ENCODE measurements around the gene WSCD1.

Gene WSCD1

GRCh38 chr17:6044261-6044660 is 25.9 kb upstream of the WSCD1 start:
- H3K4me1 ChIP-seq (ENCODE audit: control insufficient read depth in 1 of 2, insufficient read depth in 2 of 2, low read length in 2 of 2), result no peaks in the 10 kb centered on the region
- no peaks in the 10 kb centered on the region for H3K27me3 ChIP-seq (ENCODE audit: low read depth, low read length)
- H3K36me3 ChIP-seq (ENCODE audit: control insufficient read depth in 1 of 2, insufficient read depth in 2 of 2, low read length in 2 of 2), result no peaks in the 10 kb centered on the region
- H3K27ac ChIP-seq (ENCODE audit: low read length), result no peak overlapping the region
- H3K4me3 ChIP-seq (ENCODE audit: low read depth in 1 of 2, low read length in 2 of 2), result no peak overlapping the region
- H3K9me3 ChIP-seq (ENCODE audit: control insufficient read depth in 1 of 2, low read length in 2 of 2), result no peaks in the 10 kb centered on the region

- H3K27ac ChIP-seq (ENCODE audit: low read length), result no peak overlapping the region
- H3K9me3 ChIP-seq (ENCODE audit: control insufficient read depth in 1 of 2, low read length in 2 of 2), result no peaks in the 10 kb centered on the region
- no peak overlapping the region for H3K4me3 ChIP-seq (ENCODE audit: low read depth in 1 of 2, low read length in 2 of 2)
These were observed 24.4 kb upstream of the WSCD1 start for GRCh38 chr17:6045621-6046357.

GRCh38 chr17:6046431-6046830 is 23.7 kb upstream of the WSCD1 start:
- Histone ChIP-seq H3K4me3 (ENCODE audit: low read depth in 1 of 2, low read length in 2 of 2) (no peak overlapping the region), H3K4me1 (ENCODE audit: control insufficient read depth in 1 of 2, insufficient read depth in 2 of 2, low read length in 2 of 2) (no peaks in the 10 kb centered on the region), H3K27ac (ENCODE audit: low read length) (no peak overlapping the region), H3K36me3 (ENCODE audit: control insufficient read depth in 1 of 2, insufficient read depth in 2 of 2, low read length in 2 of 2) (no peaks in the 10 kb centered on the region), H3K9me3 (ENCODE audit: control insufficient read depth in 1 of 2, low read length in 2 of 2) (no peaks in the 10 kb centered on the region), H3K27me3 (ENCODE audit: low read depth, low read length) (no peaks in the 10 kb centered on the region)

More at GRCh38 chr17:6045621-6046357, 24.4 kb upstream of the WSCD1 start:
- Histone ChIP-seq H3K27me3 (ENCODE audit: low read depth, low read length) (no peaks in the 10 kb centered on the region), H3K4me1 (ENCODE audit: control insufficient read depth in 1 of 2, insufficient read depth in 2 of 2, low read length in 2 of 2) (no peaks in the 10 kb centered on the region), H3K36me3 (ENCODE audit: control insufficient read depth in 1 of 2, insufficient read depth in 2 of 2, low read length in 2 of 2) (no peaks in the 10 kb centered on the region)

- no peak overlapping the region for H3K27ac ChIP-seq (ENCODE audit: low read length)
- no peaks in the 10 kb centered on the region for H3K9me3 ChIP-seq (ENCODE audit: control insufficient read depth in 1 of 2, low read length in 2 of 2)
- no peaks in the 10 kb centered on the region for H3K27me3 ChIP-seq (ENCODE audit: low read depth, low read length)
- H3K4me1 ChIP-seq (ENCODE audit: control insufficient read depth in 1 of 2, insufficient read depth in 2 of 2, low read length in 2 of 2), result no peaks in the 10 kb centered on the region
- no peaks in the 10 kb centered on the region for H3K36me3 ChIP-seq (ENCODE audit: control insufficient read depth in 1 of 2, insufficient read depth in 2 of 2, low read length in 2 of 2)
- no peak overlapping the region for H3K4me3 ChIP-seq (ENCODE audit: low read depth in 1 of 2, low read length in 2 of 2)
These were observed 23.2 kb upstream of the WSCD1 start for GRCh38 chr17:6046931-6047330.

- Histone ChIP-seq H3K9me3 (ENCODE audit: control insufficient read depth in 1 of 2, low read length in 2 of 2) (no peaks in the 10 kb centered on the region), H3K4me1 (ENCODE audit: control insufficient read depth in 1 of 2, insufficient read depth in 2 of 2, low read length in 2 of 2) (no peaks in the 10 kb centered on the region), H3K4me3 (ENCODE audit: low read depth in 1 of 2, low read length in 2 of 2) (no peak overlapping the region)
These were observed 22.2 kb upstream of the WSCD1 start for GRCh38 chr17:6047966-6048365.

GRCh38 chr17:6048486-6048885 is 21.7 kb upstream of the WSCD1 start:
- H3K36me3 ChIP-seq (ENCODE audit: control insufficient read depth in 1 of 2, insufficient read depth in 2 of 2, low read length in 2 of 2), result no peaks in the 10 kb centered on the region
- H3K27ac ChIP-seq (ENCODE audit: low read length), result no peak overlapping the region
- H3K9me3 ChIP-seq (ENCODE audit: control insufficient read depth in 1 of 2, low read length in 2 of 2), result no peaks in the 10 kb centered on the region
- no peaks in the 10 kb centered on the region for H3K4me1 ChIP-seq (ENCODE audit: control insufficient read depth in 1 of 2, insufficient read depth in 2 of 2, low read length in 2 of 2)
- H3K27me3 ChIP-seq (ENCODE audit: low read depth, low read length), result no peaks in the 10 kb centered on the region
- no peak overlapping the region for H3K4me3 ChIP-seq (ENCODE audit: low read depth in 1 of 2, low read length in 2 of 2)

More at GRCh38 chr17:6047966-6048365, 22.2 kb upstream of the WSCD1 start:
- Histone ChIP-seq H3K27ac (ENCODE audit: low read length) (no peak overlapping the region), H3K36me3 (ENCODE audit: control insufficient read depth in 1 of 2, insufficient read depth in 2 of 2, low read length in 2 of 2) (no peaks in the 10 kb centered on the region), H3K27me3 (ENCODE audit: low read depth, low read length) (no peaks in the 10 kb centered on the region)

GRCh38 chr17:6052926-6053325 is 17.3 kb upstream of the WSCD1 start:
- Histone ChIP-seq H3K36me3 (ENCODE audit: control insufficient read depth in 1 of 2, insufficient read depth in 2 of 2, low read length in 2 of 2) (no peaks in the 10 kb centered on the region), H3K9me3 (ENCODE audit: control insufficient read depth in 1 of 2, low read length in 2 of 2) (no peaks in the 10 kb centered on the region), H3K27ac (ENCODE audit: low read length) (no peak overlapping the region), H3K4me1 (ENCODE audit: control insufficient read depth in 1 of 2, insufficient read depth in 2 of 2, low read length in 2 of 2) (no peaks in the 10 kb centered on the region), H3K27me3 (ENCODE audit: low read depth, low read length) (no peaks in the 10 kb centered on the region), H3K4me3 (ENCODE audit: low read depth in 1 of 2, low read length in 2 of 2) (no peak overlapping the region)

- H3K27ac ChIP-seq (ENCODE audit: low read length), result no peak overlapping the region
- no peaks in the 10 kb centered on the region for H3K4me1 ChIP-seq (ENCODE audit: control insufficient read depth in 1 of 2, insufficient read depth in 2 of 2, low read length in 2 of 2)
- H3K27me3 ChIP-seq (ENCODE audit: low read depth, low read length), result no peaks in the 10 kb centered on the region
- H3K36me3 ChIP-seq (ENCODE audit: control insufficient read depth in 1 of 2, insufficient read depth in 2 of 2, low read length in 2 of 2), result no peaks in the 10 kb centered on the region
- no peaks in the 10 kb centered on the region for H3K9me3 ChIP-seq (ENCODE audit: control insufficient read depth in 1 of 2, low read length in 2 of 2)
- no peak overlapping the region for H3K4me3 ChIP-seq (ENCODE audit: low read depth in 1 of 2, low read length in 2 of 2)
These were observed 15.8 kb upstream of the WSCD1 start for GRCh38 chr17:6054372-6054771.

GRCh38 chr17:6056104-6056503 is 14.1 kb upstream of the WSCD1 start:
- Histone ChIP-seq H3K36me3 (ENCODE audit: control insufficient read depth in 1 of 2, insufficient read depth in 2 of 2, low read length in 2 of 2) (no peaks in the 10 kb centered on the region), H3K4me1 (ENCODE audit: control insufficient read depth in 1 of 2, insufficient read depth in 2 of 2, low read length in 2 of 2) (no peaks in the 10 kb centered on the region), H3K27me3 (ENCODE audit: low read depth, low read length) (no peaks in the 10 kb centered on the region), H3K27ac (ENCODE audit: low read length) (no peak overlapping the region), H3K4me3 (ENCODE audit: low read depth in 1 of 2, low read length in 2 of 2) (no peak overlapping the region), H3K9me3 (ENCODE audit: control insufficient read depth in 1 of 2, low read length in 2 of 2) (no peaks in the 10 kb centered on the region)

- Histone ChIP-seq H3K36me3 (ENCODE audit: control insufficient read depth in 1 of 2, insufficient read depth in 2 of 2, low read length in 2 of 2) (no peaks in the 10 kb centered on the region), H3K4me3 (ENCODE audit: low read depth in 1 of 2, low read length in 2 of 2) (no peak overlapping the region), H3K27ac (ENCODE audit: low read length) (no peak overlapping the region), H3K27me3 (ENCODE audit: low read depth, low read length) (no peaks in the 10 kb centered on the region), H3K4me1 (ENCODE audit: control insufficient read depth in 1 of 2, insufficient read depth in 2 of 2, low read length in 2 of 2) (no peaks in the 10 kb centered on the region), H3K9me3 (ENCODE audit: control insufficient read depth in 1 of 2, low read length in 2 of 2) (no peaks in the 10 kb centered on the region)
These were observed 12.6 kb upstream of the WSCD1 start for GRCh38 chr17:6057562-6057961.

- Histone ChIP-seq H3K27me3 (ENCODE audit: low read depth, low read length) (no peaks in the 10 kb centered on the region), H3K27ac (ENCODE audit: low read length) (no peak overlapping the region), H3K4me1 (ENCODE audit: control insufficient read depth in 1 of 2, insufficient read depth in 2 of 2, low read length in 2 of 2) (no peaks in the 10 kb centered on the region), H3K4me3 (ENCODE audit: low read depth in 1 of 2, low read length in 2 of 2) (no peak overlapping the region), H3K36me3 (ENCODE audit: control insufficient read depth in 1 of 2, insufficient read depth in 2 of 2, low read length in 2 of 2) (no peaks in the 10 kb centered on the region), H3K9me3 (ENCODE audit: control insufficient read depth in 1 of 2, low read length in 2 of 2) (no peaks in the 10 kb centered on the region)
These were observed 10.8 kb upstream of the WSCD1 start for GRCh38 chr17:6059406-6059805.

GRCh38 chr17:6061290-6061689 is 8.9 kb upstream of the WSCD1 start:
- H3K4me1 ChIP-seq (ENCODE audit: control insufficient read depth in 1 of 2, insufficient read depth in 2 of 2, low read length in 2 of 2), result no peaks in the 10 kb centered on the region
- no peak overlapping the region for H3K27ac ChIP-seq (ENCODE audit: low read length)
- H3K9me3 ChIP-seq (ENCODE audit: control insufficient read depth in 1 of 2, low read length in 2 of 2), result no peaks in the 10 kb centered on the region
- H3K36me3 ChIP-seq (ENCODE audit: control insufficient read depth in 1 of 2, insufficient read depth in 2 of 2, low read length in 2 of 2), result no peaks in the 10 kb centered on the region
- H3K27me3 ChIP-seq (ENCODE audit: low read depth, low read length), result peaks cover 6% of the 10 kb centered on the region
- no peak overlapping the region for H3K4me3 ChIP-seq (ENCODE audit: low read depth in 1 of 2, low read length in 2 of 2)
